GM23248 (cell line): Measurements from ENCODE around the gene MAP4K3. TPM values are rescaled to one million over a fixed set of nuclear protein-coding genes. Genes with fewer than 3 reads are reported as not detected.

ENCODE experiments used
- DNase-seq: peaks from one replicate; pipeline ENCODE4 v3.0.0-alpha.2; 2015
- H2AFZ ChIP-seq: fragments of 200-600 bp; sonication (generic); 2 replicates; pipeline ENCODE4 v1.6.1; 2016; ENCODE audit warnings: antibody characterized with exemption
- H3F3A ChIP-seq: fragments of 200-600 bp; sonication (generic); 2 replicates; pipeline ENCODE4 v1.6.1; 2016; ENCODE audit warnings: mild to moderate bottlenecking, antibody characterized with exemption, mixed run types; ENCODE audit not compliant: insufficient read depth
- H3K27ac ChIP-seq: fragments of 200-600 bp; sonication (generic); 2 replicates; pipeline ENCODE4 v1.5.1; 2016; ENCODE audit warnings: mild to moderate bottlenecking
- H3K27me3 ChIP-seq: fragments of 200-600 bp; sonication (generic); replicated peaks from 2 replicates; pipeline ENCODE4 v1.6.1; 2016; ENCODE audit warnings: mild to moderate bottlenecking; ENCODE audit not compliant: insufficient read depth
- H3K36me3 ChIP-seq: fragments of 200-600 bp; sonication (generic); 2 replicates; pipeline ENCODE4 v1.6.1; 2016; ENCODE audit warnings: low read depth, mild to moderate bottlenecking
- H3K4me1 ChIP-seq: fragments of 200-600 bp; sonication (generic); 2 replicates; pipeline ENCODE4 v1.6.1; 2016; ENCODE audit warnings: mild to moderate bottlenecking; ENCODE audit not compliant: insufficient read depth
- H3K4me2 ChIP-seq: fragments of 200-600 bp; sonication (generic); one replicate; pipeline ENCODE4 v1.6.1; 2016; ENCODE audit warnings: mild to moderate bottlenecking; ENCODE audit not compliant: unreplicated experiment
- H3K4me3 ChIP-seq: fragments of 200-600 bp; sonication (generic); 2 replicates; pipeline ENCODE4 v1.5.1; 2016; ENCODE audit warnings: mild to moderate bottlenecking
- H3K79me2 ChIP-seq: fragments of 200-600 bp; sonication (generic); 2 replicates; pipeline ENCODE4 v1.6.1; 2016; ENCODE audit warnings: mild to moderate bottlenecking; ENCODE audit not compliant: insufficient read depth
- H3K9ac ChIP-seq: fragments of 200-600 bp; sonication (generic); 2 replicates; pipeline ENCODE4 v1.6.1; 2016; ENCODE audit warnings: mild to moderate bottlenecking
- H3K9me2 ChIP-seq: fragments of 200-600 bp; sonication (generic); 2 replicates; pipeline ENCODE4 v1.6.1; 2016; ENCODE audit warnings: mixed run types, mild to moderate bottlenecking, moderate library complexity; ENCODE audit not compliant: insufficient read depth
- H3K9me3 ChIP-seq: fragments of 200-600 bp; sonication (generic); one replicate; pipeline ENCODE4 v1.6.1; 2017; ENCODE audit warnings: low read depth
- H4K20me1 ChIP-seq: fragments of 200-600 bp; sonication (generic); 2 replicates; pipeline ENCODE4 v1.6.0; 2016; ENCODE audit not compliant: insufficient read depth
- EZH2 ChIP-seq: fragments of 200-600 bp; sonication (generic); IDR thresholded peaks from 2 replicates; pipeline ENCODE4 v1.6.1; 2018; ENCODE audit warnings: antibody characterized with exemption, mild to moderate bottlenecking; ENCODE audit not compliant: insufficient read depth, poor library complexity, severe bottlenecking
- EZH2phosphoT487 ChIP-seq: fragments of 200-600 bp; sonication (generic); IDR thresholded peaks from 2 replicates; pipeline ENCODE4 v1.6.1; 2018; ENCODE audit warnings: antibody characterized with exemption, moderate library complexity, mild to moderate bottlenecking, low read depth; ENCODE audit not compliant: insufficient read depth
- WGBS, 2 experiments: methylation state at CpG; one replicate each; pipeline ENCODE4 v1.1.6; 2015 to 2017; ENCODE audit warnings: low lambda C conversion rate in 2 of 2, low coverage in 1 of 2; ENCODE audit errors: missing lambda C conversion rate in 2 of 2; 5-methylcytosine and 5-hydroxymethylcytosine counted together
- in situ Hi-C: fragments of 300-500 bp; cut with MboI; formaldehyde crosslinking; loops from 2 replicates; pipeline ENCODE4 v1.15.0; 2020
- polyA plus RNA-seq: library from polyadenylated mRNA; unstranded; fragments of >200 nt; fragmentation: Nextera tagmentation; extraction: Ambion mirVana; gene quantifications from 2 replicates; pipeline ENCODE4 v1.2.1, GENCODE V29; 2016
- total RNA-seq: library from RNA; depleted of rRNA; stranded (reverse); fragments of >200 nt; shearing (Covaris generic); gene quantifications from 2 replicates; pipeline ENCODE4 v1.2.3, GENCODE V29; 2014

Gene MAP4K3
- total and polyA plus RNA-seq, 2 experiments from 2014 or later: 9.9 to 32.0 TPM

DNA sequence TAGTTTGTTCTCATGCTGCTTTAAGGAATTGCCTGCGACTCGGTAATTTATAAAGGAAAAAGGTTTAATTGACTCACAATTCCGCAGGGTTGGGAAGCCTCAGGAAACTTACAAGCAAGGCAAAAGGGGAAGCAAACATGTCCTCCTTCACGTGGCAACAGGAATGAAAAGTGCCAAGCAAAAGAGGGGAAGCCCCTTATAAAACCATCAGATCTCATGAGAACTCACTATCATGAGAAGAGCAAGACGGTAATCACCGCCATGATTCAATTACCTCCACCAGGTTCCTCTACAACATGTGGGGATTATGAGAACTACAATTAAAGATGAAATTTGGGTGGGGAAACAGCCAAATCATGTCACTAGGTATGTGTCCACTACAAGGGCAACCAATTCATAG lies 53.9 kb downstream of the MAP4K3 start:
- Histone ChIP-seq H3K4me2 (no peak overlapping the region), H3K4me1 (peaks cover 29% of the 10 kb centered on the region), H3F3A (peaks cover 12% of the 10 kb centered on the region; the same call in 1 of the 2 replicates), H3K27me3 (no peaks in the 10 kb centered on the region), H3K9me3 (no peaks in the 10 kb centered on the region), H3K36me3 (no peaks in the 10 kb centered on the region), H3K9me2 (no peaks in the 10 kb centered on the region), H4K20me1 (peaks cover 9% of the 10 kb centered on the region), H2AFZ (no peak overlapping the region), H3K4me3 (no peak overlapping the region), H3K9ac (no peak overlapping the region), H3K79me2 (peaks cover 100% of the 10 kb centered on the region), H3K27ac (no peak overlapping the region)
- TF ChIP-seq EZH2phosphoT487 (no peak), EZH2 (no peak)
- DNase-seq: no peak
- 97 to 98% methylated on average over 6 of the region's 6 CpGs for whole genome bisulfite sequencing, 2 experiments
- in situ Hi-C loops: no loop called here

DNA sequence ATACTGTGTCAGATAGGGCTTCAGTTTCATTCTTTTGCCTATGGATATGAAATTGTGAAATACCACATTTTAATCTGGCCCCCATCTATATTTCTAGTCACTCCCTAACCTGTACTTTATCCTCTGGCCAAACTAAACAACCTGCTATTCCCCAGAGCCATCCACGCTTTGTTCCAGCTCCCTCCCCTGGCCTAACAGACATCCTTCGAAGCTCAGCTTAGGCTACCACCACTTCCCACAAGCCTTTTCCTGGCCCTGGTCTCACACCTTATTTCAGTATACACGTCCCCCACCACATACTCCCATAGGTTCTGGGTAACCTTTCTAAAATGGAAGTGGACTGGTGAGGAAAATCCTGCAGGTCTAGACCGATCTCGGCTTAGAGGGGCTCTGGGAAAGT lies 55.4 kb downstream of the MAP4K3 start:
- Histone ChIP-seq H2AFZ (no peak overlapping the region), H4K20me1 (peaks cover 4% of the 10 kb centered on the region; the same call in 1 of the 2 replicates), H3K4me2 (no peak overlapping the region), H3K27me3 (no peaks in the 10 kb centered on the region), H3K9me3 (no peaks in the 10 kb centered on the region), H3K79me2 (peaks cover 97% of the 10 kb centered on the region), H3F3A (peaks cover 12% of the 10 kb centered on the region; the same call in 1 of the 2 replicates), H3K4me3 (no peak overlapping the region), H3K9me2 (no peaks in the 10 kb centered on the region), H3K27ac (no peak overlapping the region), H3K36me3 (no peaks in the 10 kb centered on the region), H3K9ac (no peak overlapping the region), H3K4me1 (peaks cover 29% of the 10 kb centered on the region)
- 74 to 75% methylated on average over 5 of the region's 5 CpGs for WGBS, 2 experiments
- DNase-seq: no peak
- in situ Hi-C loops: no loop called here
- TF ChIP-seq EZH2phosphoT487 (no peak), EZH2 (no peak)

DNA sequence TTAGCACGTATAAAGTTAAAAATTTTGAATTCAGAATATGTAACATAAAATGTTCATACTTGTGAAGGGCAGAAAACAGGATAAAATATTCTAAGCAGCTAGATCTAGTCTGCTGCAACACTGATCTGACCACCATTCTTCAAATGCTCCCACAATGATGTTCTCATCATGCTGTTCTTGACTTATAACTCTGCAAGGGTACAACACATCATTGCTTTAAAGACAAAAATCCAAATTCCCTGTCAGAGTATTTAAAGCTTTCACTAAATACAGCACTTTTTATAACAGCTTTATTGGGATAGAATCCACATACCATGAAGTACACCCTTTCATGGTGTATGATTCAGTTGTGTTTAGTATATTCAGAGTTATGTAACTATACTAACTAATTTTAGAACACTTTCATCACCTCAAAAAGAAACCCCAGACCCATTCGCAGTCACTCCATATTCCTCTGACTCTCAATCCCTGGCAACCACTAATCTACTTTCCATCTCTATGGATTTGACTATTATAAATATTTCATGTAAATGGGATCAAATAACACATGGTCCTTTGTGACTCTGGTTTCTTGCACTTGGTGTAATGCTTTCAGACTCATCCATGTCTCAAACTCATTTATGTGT lies 56.4 kb downstream of the MAP4K3 start:
- peak; percentile 25 for DNase-seq
- Histone ChIP-seq H3K9ac (no peak overlapping the region), H3K79me2 (peaks cover 97% of the 10 kb centered on the region), H3K4me3 (no peak overlapping the region), H3K4me2 (peak overlapping the region; percentile 31), H2AFZ (no peak overlapping the region), H4K20me1 (peaks cover 4% of the 10 kb centered on the region; the same call in 1 of the 2 replicates), H3K9me3 (no peaks in the 10 kb centered on the region), H3K27me3 (no peaks in the 10 kb centered on the region), H3K4me1 (peaks cover 29% of the 10 kb centered on the region), H3K27ac (peak overlapping the region; percentile 10), H3F3A (peaks cover 12% of the 10 kb centered on the region; the same call in 1 of the 2 replicates), H3K36me3 (no peaks in the 10 kb centered on the region), H3K9me2 (no peaks in the 10 kb centered on the region)
- TF ChIP-seq EZH2 (no peak), EZH2phosphoT487 (no peak)
- in situ Hi-C loops: no loop called here
- WGBS, 2 experiments: 31 to 35% methylated on average over 2 of the region's 2 CpGs

DNA sequence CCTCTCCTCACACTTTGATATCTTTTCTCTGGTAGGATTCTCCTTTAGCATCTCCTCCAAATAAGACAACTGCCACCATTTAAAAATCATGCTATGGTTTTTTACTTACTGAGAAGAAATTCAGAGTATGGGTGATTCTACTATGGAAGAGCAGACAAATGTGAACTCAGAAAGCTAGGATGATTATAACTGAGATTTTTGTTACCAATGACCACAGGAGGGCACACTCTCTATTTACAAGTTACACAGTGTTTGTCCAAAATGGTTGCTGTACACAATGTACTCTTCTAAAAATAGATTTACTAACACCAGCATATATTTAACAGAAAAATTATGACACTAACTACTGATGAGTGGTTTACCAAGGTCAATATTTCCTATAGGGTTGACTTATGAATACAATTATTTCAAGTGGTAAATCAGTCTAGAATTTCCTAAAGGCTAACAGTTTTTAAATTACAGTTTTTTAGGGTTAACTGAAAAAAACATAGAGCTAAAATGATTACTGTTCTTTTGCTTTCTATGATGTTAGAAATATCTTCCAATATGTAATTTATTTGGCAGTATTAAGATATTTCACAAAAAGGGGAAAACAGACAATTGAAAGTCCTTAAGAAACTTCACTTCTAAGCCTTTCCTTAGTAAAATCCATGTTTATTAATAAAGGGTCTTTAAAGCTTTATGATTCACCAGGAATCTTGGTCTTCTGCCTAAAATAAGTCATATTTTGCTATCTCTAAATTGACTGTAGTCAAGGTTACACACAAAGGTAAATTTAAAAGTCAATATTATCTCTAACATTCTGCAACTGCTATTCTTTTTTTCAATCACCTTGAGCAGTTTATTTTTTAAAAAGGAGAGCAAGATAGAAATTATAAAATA lies 57.2 kb downstream of the MAP4K3 start:
- Histone ChIP-seq H2AFZ (no peak overlapping the region), H3K9me3 (no peaks in the 10 kb centered on the region), H3K36me3 (no peaks in the 10 kb centered on the region), H3K79me2 (peaks cover 97% of the 10 kb centered on the region), H3K4me1 (peaks cover 29% of the 10 kb centered on the region), H3F3A (peaks cover 12% of the 10 kb centered on the region; the same call in 1 of the 2 replicates), H3K4me2 (peak overlapping the region; percentile 31), H3K4me3 (no peak overlapping the region), H3K9me2 (no peaks in the 10 kb centered on the region), H3K27ac (peak overlapping the region; percentile 10), H3K27me3 (no peaks in the 10 kb centered on the region), H3K9ac (0 out of 2 replicates have a peak overlapping the region, but pooled peaks have one; percentile 8), H4K20me1 (peaks cover 4% of the 10 kb centered on the region; the same call in 1 of the 2 replicates)
- in situ Hi-C loops: no loop called here
- DNase-seq: peak; percentile 79
- no peak for TF ChIP-seq EZH2
- TF ChIP-seq EZH2phosphoT487: no peak
